RWPE1 (cell line): Measurements from ENCODE around the gene F5.

Source experiments
- CTCF ChIA-PET: fragments of 350-600 bp; sonication (Branson Sonifier 250); formaldehyde crosslinking; extraction: SDS; loops from one replicate; lab custom pipeline; 2021; lab: Yijun Ruan, JAX
- POLR2A ChIA-PET: fragments of 400-600 bp; formaldehyde crosslinking; extraction: SDS; loops from one replicate; lab custom pipeline; 2020; ENCODE audit warnings: antibody characterized with exemption; ENCODE audit not compliant: low non-redundant PET; lab: Yijun Ruan, JAX
- DNase-seq: peaks from one replicate; pipeline ENCODE4 v3.0.0; 2012; ENCODE audit warnings: low spot score
- H3K27ac ChIP-seq: fragments of 450-650 bp; 2 replicates; pipeline ENCODE4 v1.5.1; 2017
- CTCF ChIP-seq: fragments of 450-650 bp; conservative IDR thresholded peaks from 2 replicates; pipeline ENCODE4 v1.5.1; 2017; ENCODE audit warnings: low read depth, mild to moderate bottlenecking

The F5 gene

GRCh38 chr1:169584483-169585144 is 1.7 kb downstream of the F5 start:
- POLR2A ChIA-PET: no interaction called here
- DNase-seq: peak; percentile 12
- CTCF ChIA-PET: no interaction called here
- no peak overlapping the region for H3K27ac ChIP-seq
- no peak for TF ChIP-seq CTCF

- ChIA-PET CTCF (interaction anchor here (0.6 kb wide), 1 partner anchor 1352 kb away, joined by 4 read pairs; no protein-coding TSS in a partner anchor), POLR2A (no interaction called here)
- no peak overlapping the region for H3K27ac ChIP-seq
- no peak for DNase-seq
- TF ChIP-seq CTCF: no peak
These were observed 8.1 kb downstream of the F5 start for GRCh38 chr1:169577981-169578738.

GRCh38 chr1:169576935-169577331 is 9.3 kb downstream of the F5 start:
- ChIA-PET CTCF (interaction anchor here (1.2 kb wide), 1 partner anchor 10 kb away, joined by 3 read pairs; no protein-coding TSS in a partner anchor), POLR2A (no interaction called here)
- no peak for DNase-seq
- H3K27ac ChIP-seq: no peak overlapping the region
- no peak for TF ChIP-seq CTCF

- ChIA-PET POLR2A (no interaction called here), CTCF (interaction anchor here (1.2 kb wide), 1 partner anchor 10 kb away, joined by 3 read pairs; no protein-coding TSS in a partner anchor)
- no peak for DNase-seq
- TF ChIP-seq CTCF: no peak
- no peak overlapping the region for H3K27ac ChIP-seq
These were observed 9.9 kb downstream of the F5 start for GRCh38 chr1:169576241-169576934.

GRCh38 chr1:169574336-169574735 is 11.9 kb downstream of the F5 start:
- CTCF ChIA-PET: no interaction called here
- POLR2A ChIA-PET: no interaction called here
- no peak for TF ChIP-seq CTCF
- H3K27ac ChIP-seq: no peak overlapping the region
- DNase-seq: no peak

GRCh38 chr1:169572187-169572586 is 14.1 kb downstream of the F5 start:
- H3K27ac ChIP-seq: no peak overlapping the region
- ChIA-PET CTCF (no interaction called here), POLR2A (no interaction called here)
- TF ChIP-seq CTCF: no peak
- no peak for DNase-seq
